GM12878 (cell line): ENCODE data around the gene KRTAP9-8. TPM values are rescaled to one million over a fixed set of nuclear protein-coding genes. Genes with fewer than 3 reads are reported as not detected.
"Not testable (repeated sequence)": the region's sequence is repeated elsewhere in the genome, so short reads cannot be mapped to it uniquely, and the experiment has no call there.

Experiments
- ATAC-seq: fragments of 200-7000 bp; cut with Tn5 transposase; 3 replicates; pipeline ENCODE4 v1.9.1; 2020; ENCODE audit warnings: mild to moderate bottlenecking, moderate library complexity
- BruUV-seq: library from RNA; stranded (reverse); fragments of 400-500 nt; replicated peaks from 2 replicates; lab custom pipeline; 2021; lab: Mats Ljungman, UMichigan
- CTCF ChIA-PET: fragments of 300-600 bp; sonication (Branson Sonifier 250); formaldehyde crosslinking; extraction: SDS; loops from one replicate; lab custom pipeline; 2021; ENCODE audit warnings: inconsistent platforms; lab: Yijun Ruan, JAX
- POLR2A ChIA-PET: fragments of 350-600 bp; formaldehyde crosslinking; extraction: SDS; loops from one replicate; lab custom pipeline; 2021; ENCODE audit warnings: inconsistent platforms; lab: Charles Lee
- RAD21 ChIA-PET: fragments of 300-600 bp; sonication (Branson Sonifier 250); formaldehyde crosslinking; loops from one replicate; lab custom pipeline; 2023; ENCODE audit warnings: antibody characterized with exemption; ENCODE audit not compliant: unreplicated experiment; lab: Charles Lee
- SMC1A ChIA-PET: fragments of 300-600 bp; sonication (Branson Sonifier 250); formaldehyde crosslinking; loops from one replicate; lab custom pipeline; 2023; ENCODE audit not compliant: unreplicated experiment, uncharacterized antibody; lab: Charles Lee
- DNase-seq: peaks from one replicate; pipeline ENCODE4 v3.0.0-alpha.2; 2011; ENCODE audit warnings: low read depth, low spot score
- FAIRE-seq: peaks from 3 replicates; lab custom pipeline; 2011; peaks lifted over from hg19 to GRCh38; lab: Jason Lieb, UNC
- H2AFZ ChIP-seq: 2 replicates; pipeline ENCODE4 v1.6.0; 2011; ENCODE audit warnings: low read depth, low read length, control low read depth; ENCODE audit not compliant: control insufficient read depth
- H3K27ac ChIP-seq: 2 replicates; pipeline ENCODE4 v1.5.1; 2011; ENCODE audit warnings: control low read depth; ENCODE audit not compliant: control insufficient read depth, insufficient read depth
- H3K27me3 ChIP-seq, 2 experiments: replicated peaks in 1 of 2; 2 replicates each; pipeline versions ENCODE4 v1.6.0 to v1.6.1; 2011; ENCODE audit warnings: low read length in 1 of 2; ENCODE audit not compliant: control insufficient read depth in 2 of 2, insufficient read depth in 2 of 2
- H3K36me3 ChIP-seq, 2 experiments: 2 replicates each; pipeline ENCODE4 v1.5.1; 2011; ENCODE audit warnings: low read length in 1 of 2; ENCODE audit not compliant: control insufficient read depth in 2 of 2, insufficient read depth in 2 of 2
- H3K4me1 ChIP-seq: 2 replicates; pipeline ENCODE4 v1.6.1; 2011; ENCODE audit warnings: mild to moderate bottlenecking, low read length, moderate library complexity, mixed read lengths; ENCODE audit not compliant: control insufficient read depth, insufficient read depth
- H3K4me2 ChIP-seq: 2 replicates; pipeline ENCODE4 v1.6.0; 2011; ENCODE audit warnings: control low read depth; ENCODE audit not compliant: control insufficient read depth, insufficient read depth
- H3K4me3 ChIP-seq: fragments of 200-600 bp; sonication (generic); 2 replicates; pipeline ENCODE4 v1.5.1; 2016
- H3K79me2 ChIP-seq: 2 replicates; pipeline ENCODE4 v1.6.0; 2011; ENCODE audit warnings: low read length; ENCODE audit not compliant: control insufficient read depth, insufficient read depth
- H3K9ac ChIP-seq: 2 replicates; pipeline ENCODE4 v1.8.0; 2011; ENCODE audit warnings: low read length, control low read depth, mixed read lengths; ENCODE audit not compliant: control insufficient read depth, insufficient read depth
- H3K9me3 ChIP-seq: replicated peaks from 3 replicates; pipeline ENCODE4 v1.5.1; 2011; ENCODE audit warnings: mild to moderate bottlenecking, low read length; ENCODE audit not compliant: control insufficient read depth, insufficient read depth
- H4K20me1 ChIP-seq: 2 replicates; pipeline ENCODE4 v1.6.0; 2011; ENCODE audit not compliant: control insufficient read depth, insufficient read depth
- CEBPB ChIP-seq, 2 experiments: fragments of 150-350 bp in 1 of 2; IDR thresholded peaks; 2 replicates each; pipeline ENCODE4 v1.6.1; 2012 to 2014; ENCODE audit warnings: low read depth in 2 of 2, low read length in 2 of 2, borderline replicate concordance in 1 of 2, inconsistent platforms in 1 of 2
- NBN ChIP-seq: fragments of 450-650 bp; IDR thresholded peaks from 2 replicates; pipeline ENCODE4 v1.6.1; 2016
- NR2C2 ChIP-seq: IDR thresholded peaks from 2 replicates; pipeline ENCODE4 v1.6.1; 2011; ENCODE audit warnings: borderline replicate concordance, low read depth; ENCODE audit not compliant: control insufficient read depth, insufficient read length
- POU2F2 ChIP-seq: IDR thresholded peaks from 3 replicates; pipeline ENCODE4 v1.6.1; 2011; ENCODE audit warnings: low read depth, mild to moderate bottlenecking, low read length, borderline replicate concordance
- RAD51 ChIP-seq: fragments of 450-650 bp; IDR thresholded peaks from 2 replicates; pipeline ENCODE4 v1.6.1; 2016; ENCODE audit warnings: moderate library complexity, mild to moderate bottlenecking, inconsistent platforms
- SRF ChIP-seq, 2 experiments: IDR thresholded peaks; 2 replicates each; pipeline ENCODE4 v1.6.1; 2011; ENCODE audit warnings: low read depth in 2 of 2, low read length in 2 of 2, mild to moderate bottlenecking in 1 of 2, moderate library complexity in 1 of 2
- WGBS: methylation state at CpG from one replicate; pipeline ENCODE4 v1.1.6; 2016; ENCODE audit warnings: low lambda C conversion rate; ENCODE audit not compliant: insufficient replicate concordance, insufficient coverage; ENCODE audit errors: missing lambda C conversion rate; 5-methylcytosine and 5-hydroxymethylcytosine counted together
- in situ Hi-C: fragments of 300-500 bp; cut with MboI; formaldehyde crosslinking; loops from 9 replicates; pipeline ENCODE4 v1.14.3; 2018; ENCODE audit warnings: mixed read lengths
- intact Hi-C: fragments of 100-400 bp; cut with micrococcal nuclease; formaldehyde crosslinking; loops from one replicate; pipeline ENCODE4 v1.14.2; 2022; ENCODE audit not compliant: unreplicated experiment
- polyA plus RNA-seq, 11 experiments: library from polyadenylated mRNA; depleted of rRNA in 4 of 11; unstranded in 6 of 11; stranded (reverse) in 5 of 11; fragments of >200 nt; fragmentation: Nextera tagmentation in 4 of 11; fragmentation: Illumina TruSeq in 1 of 11; extraction: Ambion mirVana in 4 of 11; extraction: Trizol in 1 of 11; gene quantifications; 1 replicate in 1 of 11; 2 replicates in 10 of 11; pipeline versions ENCODE4 v1.2.1 to v1.2.3, GENCODE V29; 2011 to 2016; ENCODE audit warnings: inconsistent platforms in 2 of 11, missing spikeins in 2 of 11, low read depth in 1 of 11
- total RNA-seq, 4 experiments: library from RNA; depleted of rRNA in 3 of 4; stranded (reverse); fragments of >200 nt in 3 of 4; fragmentation: Illumina TruSeq in 1 of 4; extraction: Trizol in 1 of 4; gene quantifications; 2 replicates each; pipeline versions ENCODE4 v1.2.1 to v1.2.3, GENCODE V29; 2013 to 2021
- TF ChIP-seq, protein P1 (sequence below): IDR thresholded peaks from 2 replicates; pipeline ENCODE4 v1.6.1; 2012; ENCODE audit warnings: mild to moderate bottlenecking, low read depth, low read length
- TF ChIP-seq, protein P2 (sequence below): fragments of 450-650 bp; formaldehyde crosslinking; IDR thresholded peaks from 2 replicates; pipeline ENCODE4 v1.5.0; 2022; ENCODE audit warnings: mild to moderate bottlenecking, missing genetic modification characterization
- TF ChIP-seq, protein P3 (sequence below): IDR thresholded peaks from 2 replicates; pipeline ENCODE4 v1.6.1; 2011; ENCODE audit warnings: mild to moderate bottlenecking, low read depth, low read length, moderate library complexity; ENCODE audit not compliant: insufficient replicate concordance
- TF ChIP-seq, protein P4 (sequence below): fragments of 450-650 bp; IDR thresholded peaks from 2 replicates; pipeline ENCODE4 v1.6.1; 2016; ENCODE audit warnings: mild to moderate bottlenecking
- TF ChIP-seq, protein P5 (sequence below): IDR thresholded peaks from 2 replicates; pipeline ENCODE4 v1.6.1; 2011; ENCODE audit warnings: low read depth, low read length, improper control_type of control experiment, borderline replicate concordance

The KRTAP9-8 gene
- total and polyA plus RNA-seq, 10 of the 15 experiments (the other 5 are each of a cell fraction or from before 2014, with no cell fraction given) = not detected

DNA sequence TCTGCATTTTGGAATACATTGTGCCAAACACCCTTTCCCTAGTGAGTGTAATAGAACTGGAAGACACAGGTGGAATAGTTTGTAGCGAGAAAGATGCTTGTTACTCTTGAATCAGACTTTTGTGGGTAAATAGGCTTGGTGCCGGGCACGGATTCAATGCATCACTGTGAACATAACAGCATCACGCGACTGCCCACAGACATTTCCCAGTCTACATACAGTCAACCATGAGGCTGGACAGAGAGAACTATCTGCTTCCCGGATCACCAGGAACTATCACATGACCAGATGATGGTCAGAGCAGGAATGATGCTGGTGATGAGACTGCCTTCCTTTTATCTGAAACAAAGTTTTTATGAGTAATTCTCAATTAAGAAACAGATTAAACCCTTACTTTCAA lies 11.7 kb upstream of the KRTAP9-8 start (continued):
- TF ChIP-seq, protein P1, sequence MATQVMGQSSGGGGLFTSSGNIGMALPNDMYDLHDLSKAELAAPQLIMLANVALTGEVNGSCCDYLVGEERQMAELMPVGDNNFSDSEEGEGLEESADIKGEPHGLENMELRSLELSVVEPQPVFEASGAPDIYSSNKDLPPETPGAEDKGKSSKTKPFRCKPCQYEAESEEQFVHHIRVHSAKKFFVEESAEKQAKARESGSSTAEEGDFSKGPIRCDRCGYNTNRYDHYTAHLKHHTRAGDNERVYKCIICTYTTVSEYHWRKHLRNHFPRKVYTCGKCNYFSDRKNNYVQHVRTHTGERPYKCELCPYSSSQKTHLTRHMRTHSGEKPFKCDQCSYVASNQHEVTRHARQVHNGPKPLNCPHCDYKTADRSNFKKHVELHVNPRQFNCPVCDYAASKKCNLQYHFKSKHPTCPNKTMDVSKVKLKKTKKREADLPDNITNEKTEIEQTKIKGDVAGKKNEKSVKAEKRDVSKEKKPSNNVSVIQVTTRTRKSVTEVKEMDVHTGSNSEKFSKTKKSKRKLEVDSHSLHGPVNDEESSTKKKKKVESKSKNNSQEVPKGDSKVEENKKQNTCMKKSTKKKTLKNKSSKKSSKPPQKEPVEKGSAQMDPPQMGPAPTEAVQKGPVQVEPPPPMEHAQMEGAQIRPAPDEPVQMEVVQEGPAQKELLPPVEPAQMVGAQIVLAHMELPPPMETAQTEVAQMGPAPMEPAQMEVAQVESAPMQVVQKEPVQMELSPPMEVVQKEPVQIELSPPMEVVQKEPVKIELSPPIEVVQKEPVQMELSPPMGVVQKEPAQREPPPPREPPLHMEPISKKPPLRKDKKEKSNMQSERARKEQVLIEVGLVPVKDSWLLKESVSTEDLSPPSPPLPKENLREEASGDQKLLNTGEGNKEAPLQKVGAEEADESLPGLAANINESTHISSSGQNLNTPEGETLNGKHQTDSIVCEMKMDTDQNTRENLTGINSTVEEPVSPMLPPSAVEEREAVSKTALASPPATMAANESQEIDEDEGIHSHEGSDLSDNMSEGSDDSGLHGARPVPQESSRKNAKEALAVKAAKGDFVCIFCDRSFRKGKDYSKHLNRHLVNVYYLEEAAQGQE = no peak
- TF ChIP-seq RAD51 (no peak), SRF (IDR thresholded peaks at IDR 0.05; ENCODE audit: low read depth in 2 of 2, low read length in 2 of 2) (no peak), CEBPB (IDR thresholded peaks at IDR 0.05; ENCODE audit: borderline replicate concordance in 1 of 2, low read depth in 2 of 2, low read length in 2 of 2) (no peak), POU2F2 (no peak), NBN (no peak), NR2C2 (no peak)
- TF ChIP-seq, protein P2, sequence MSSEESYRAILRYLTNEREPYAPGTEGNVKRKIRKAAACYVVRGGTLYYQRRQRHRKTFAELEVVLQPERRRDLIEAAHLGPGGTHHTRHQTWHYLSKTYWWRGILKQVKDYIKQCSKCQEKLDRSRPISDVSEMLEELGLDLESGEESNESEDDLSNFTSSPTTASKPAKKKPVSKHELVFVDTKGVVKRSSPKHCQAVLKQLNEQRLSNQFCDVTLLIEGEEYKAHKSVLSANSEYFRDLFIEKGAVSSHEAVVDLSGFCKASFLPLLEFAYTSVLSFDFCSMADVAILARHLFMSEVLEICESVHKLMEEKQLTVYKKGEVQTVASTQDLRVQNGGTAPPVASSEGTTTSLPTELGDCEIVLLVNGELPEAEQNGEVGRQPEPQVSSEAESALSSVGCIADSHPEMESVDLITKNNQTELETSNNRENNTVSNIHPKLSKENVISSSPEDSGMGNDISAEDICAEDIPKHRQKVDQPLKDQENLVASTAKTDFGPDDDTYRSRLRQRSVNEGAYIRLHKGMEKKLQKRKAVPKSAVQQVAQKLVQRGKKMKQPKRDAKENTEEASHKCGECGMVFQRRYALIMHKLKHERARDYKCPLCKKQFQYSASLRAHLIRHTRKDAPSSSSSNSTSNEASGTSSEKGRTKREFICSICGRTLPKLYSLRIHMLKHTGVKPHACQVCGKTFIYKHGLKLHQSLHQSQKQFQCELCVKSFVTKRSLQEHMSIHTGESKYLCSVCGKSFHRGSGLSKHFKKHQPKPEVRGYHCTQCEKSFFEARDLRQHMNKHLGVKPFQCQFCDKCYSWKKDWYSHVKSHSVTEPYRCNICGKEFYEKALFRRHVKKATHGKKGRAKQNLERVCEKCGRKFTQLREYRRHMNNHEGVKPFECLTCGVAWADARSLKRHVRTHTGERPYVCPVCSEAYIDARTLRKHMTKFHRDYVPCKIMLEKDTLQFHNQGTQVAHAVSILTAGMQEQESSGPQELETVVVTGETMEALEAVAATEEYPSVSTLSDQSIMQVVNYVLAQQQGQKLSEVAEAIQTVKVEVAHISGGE (CRISPR knock-in tag) = no peak
- TF ChIP-seq, protein P3, sequence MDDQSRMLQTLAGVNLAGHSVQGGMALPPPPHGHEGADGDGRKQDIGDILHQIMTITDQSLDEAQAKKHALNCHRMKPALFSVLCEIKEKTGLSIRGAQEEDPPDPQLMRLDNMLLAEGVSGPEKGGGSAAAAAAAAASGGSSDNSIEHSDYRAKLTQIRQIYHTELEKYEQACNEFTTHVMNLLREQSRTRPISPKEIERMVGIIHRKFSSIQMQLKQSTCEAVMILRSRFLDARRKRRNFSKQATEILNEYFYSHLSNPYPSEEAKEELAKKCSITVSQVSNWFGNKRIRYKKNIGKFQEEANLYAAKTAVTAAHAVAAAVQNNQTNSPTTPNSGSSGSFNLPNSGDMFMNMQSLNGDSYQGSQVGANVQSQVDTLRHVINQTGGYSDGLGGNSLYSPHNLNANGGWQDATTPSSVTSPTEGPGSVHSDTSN = no peak
- TF ChIP-seq, protein P4, sequence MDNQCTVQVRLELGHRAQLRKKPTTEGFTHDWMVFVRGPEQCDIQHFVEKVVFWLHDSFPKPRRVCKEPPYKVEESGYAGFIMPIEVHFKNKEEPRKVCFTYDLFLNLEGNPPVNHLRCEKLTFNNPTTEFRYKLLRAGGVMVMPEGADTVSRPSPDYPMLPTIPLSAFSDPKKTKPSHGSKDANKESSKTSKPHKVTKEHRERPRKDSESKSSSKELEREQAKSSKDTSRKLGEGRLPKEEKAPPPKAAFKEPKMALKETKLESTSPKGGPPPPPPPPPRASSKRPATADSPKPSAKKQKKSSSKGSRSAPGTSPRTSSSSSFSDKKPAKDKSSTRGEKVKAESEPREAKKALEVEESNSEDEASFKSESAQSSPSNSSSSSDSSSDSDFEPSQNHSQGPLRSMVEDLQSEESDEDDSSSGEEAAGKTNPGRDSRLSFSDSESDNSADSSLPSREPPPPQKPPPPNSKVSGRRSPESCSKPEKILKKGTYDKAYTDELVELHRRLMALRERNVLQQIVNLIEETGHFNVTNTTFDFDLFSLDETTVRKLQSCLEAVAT = no peak
- TF ChIP-seq, protein P5, sequence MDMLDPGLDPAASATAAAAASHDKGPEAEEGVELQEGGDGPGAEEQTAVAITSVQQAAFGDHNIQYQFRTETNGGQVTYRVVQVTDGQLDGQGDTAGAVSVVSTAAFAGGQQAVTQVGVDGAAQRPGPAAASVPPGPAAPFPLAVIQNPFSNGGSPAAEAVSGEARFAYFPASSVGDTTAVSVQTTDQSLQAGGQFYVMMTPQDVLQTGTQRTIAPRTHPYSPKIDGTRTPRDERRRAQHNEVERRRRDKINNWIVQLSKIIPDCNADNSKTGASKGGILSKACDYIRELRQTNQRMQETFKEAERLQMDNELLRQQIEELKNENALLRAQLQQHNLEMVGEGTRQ = no peak

DNA sequence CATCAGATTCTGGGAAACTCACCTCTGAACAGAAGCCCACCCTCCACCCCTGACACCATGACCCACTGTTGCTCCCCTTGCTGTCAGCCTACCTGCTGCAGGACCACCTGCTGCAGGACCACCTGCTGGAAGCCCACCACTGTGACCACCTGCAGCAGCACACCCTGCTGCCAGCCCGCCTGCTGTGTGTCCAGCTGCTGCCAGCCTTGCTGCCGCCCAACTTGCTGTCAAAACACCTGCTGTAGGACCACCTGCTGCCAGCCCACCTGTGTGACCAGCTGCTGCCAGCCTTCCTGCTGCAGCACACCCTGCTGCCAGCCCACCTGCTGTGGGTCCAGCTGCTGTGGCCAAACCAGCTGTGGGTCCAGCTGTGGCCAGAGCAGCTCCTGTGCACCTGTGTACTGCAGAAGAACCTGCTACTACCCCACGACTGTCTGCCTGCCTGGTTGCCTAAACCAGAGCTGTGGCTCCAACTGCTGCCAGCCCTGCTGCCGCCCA lies 11.2 kb upstream of the KRTAP9-8 start, which contains the start of gene KRTAP9-2:
TSS of gene KRTAP9-2 (plus strand) at position 51 of the 498 bp plus-strand sequence. CDS start at position 58, 7 bp downstream.
- H3K9ac ChIP-seq, BruUV-seq, H3K27me3 ChIP-seq, H3K4me2 ChIP-seq, H2AFZ ChIP-seq, POLR2A ChIA-PET, H3K36me3 ChIP-seq, FAIRE-seq, RAD21 ChIA-PET, H3K4me3 ChIP-seq, H3K4me1 ChIP-seq, H3K27ac ChIP-seq, H3K79me2 ChIP-seq, H3K9me3 ChIP-seq, SMC1A ChIA-PET, intact Hi-C loops, H4K20me1 ChIP-seq, DNase-seq, CTCF ChIA-PET, in situ Hi-C loops, ATAC-seq: not testable (repeated sequence)
- WGBS = 3% methylated on average over 2 of the region's 4 CpGs
